OCI-M2 (cell line): ENCODE measurements around the gene RAMACL.
A peak's percentile ranks its signal among the peaks of the same experiment; 100 is the strongest.
"Not testable (repeated sequence)": the region's sequence is repeated elsewhere in the genome, so short reads cannot be mapped to it uniquely, and the experiment has no call there.

Experiments
- DNase-seq: peaks from one replicate; lab custom pipeline; 2025; ENCODE audit not compliant: unreplicated experiment; lab: John Stamatoyannopoulos, UW

RAMACL gene

GRCh38 chr6:166586424-166587156 is at the start of gene RAMACL:
Gene RAMACL (minus strand): TSS chr6:166586678. CDS start chr6:166586477, 201 bp downstream.
- DNase-seq, result no peak

GRCh38 chr6:166635013-166635970 is 48.8 kb upstream of the RAMACL start:
- DNase-seq, result no peak

GRCh38 chr6:166634581-166634980 is 48.1 kb upstream of the RAMACL start:
- DNase-seq, result not testable (repeated sequence)

GRCh38 chr6:166633732-166634535 is 47.5 kb upstream of the RAMACL start:
- DNase-seq, result no peak

- DNase-seq, result no peak
Measured at GRCh38 chr6:166632731-166633130, 46.3 kb upstream of the RAMACL start.

- no peak for DNase-seq
Measured at GRCh38 chr6:166630462-166630861, 44.0 kb upstream of the RAMACL start.

GRCh38 chr6:166629628-166630027 is 43.1 kb upstream of the RAMACL start:
- no peak for DNase-seq

- DNase-seq, result no peak
Measured at GRCh38 chr6:166627875-166628801, 41.7 kb upstream of the RAMACL start.

- peak; percentile 88 for DNase-seq
Measured at GRCh38 chr6:166627033-166627874, 40.8 kb upstream of the RAMACL start, which contains the start of gene RPS6KA2. Gene RPS6KA2 (minus strand): TSS chr6:166627251. CDS start chr6:166627019, 232 bp downstream.

GRCh38 chr6:166626177-166627032 is 39.9 kb upstream of the RAMACL start:
- no peak for DNase-seq

GRCh38 chr6:166625356-166625755 is 38.9 kb upstream of the RAMACL start:
- DNase-seq, result no peak

- no peak for DNase-seq
Measured at GRCh38 chr6:166624275-166624674, 37.8 kb upstream of the RAMACL start.

- DNase-seq, result no peak
Measured at GRCh38 chr6:166623318-166623717, 36.8 kb upstream of the RAMACL start.

GRCh38 chr6:166621114-166621540 is 34.6 kb upstream of the RAMACL start:
- DNase-seq, result no peak

GRCh38 chr6:166620478-166621113 is 34.1 kb upstream of the RAMACL start:
- no peak for DNase-seq

GRCh38 chr6:166619912-166620311 is 33.4 kb upstream of the RAMACL start:
- no peak for DNase-seq
